Measurements from ENCODE around the gene GRK5. TPM values are rescaled to one million over a fixed set of nuclear protein-coding genes. Genes with fewer than 3 reads are reported as not detected.

GRK5 gene
- total RNA-seq, 4 donors from 2014 or later: 10.0 to 61.9 (median 18.1) TPM

DNA sequence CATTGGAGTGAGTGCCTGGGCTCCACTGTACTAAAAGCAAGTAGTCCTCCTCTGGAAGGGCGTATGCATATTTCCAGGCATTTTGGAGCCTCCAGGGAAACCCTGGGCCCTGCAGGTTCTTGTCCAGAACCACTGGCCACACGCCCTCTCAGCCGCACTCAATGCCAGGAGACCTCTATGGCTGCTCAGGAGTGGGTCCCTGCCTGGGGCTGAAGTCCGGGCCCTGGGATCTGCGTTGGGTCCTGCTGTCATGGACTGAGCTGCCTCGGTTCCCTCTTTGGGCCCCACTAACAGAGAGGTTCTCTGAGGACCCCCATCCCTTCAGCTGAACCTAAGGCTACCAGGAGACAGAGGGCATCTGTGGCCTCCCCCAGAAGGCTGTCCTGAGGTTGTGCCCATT is 58.3 kb downstream of the GRK5 start:
- H3K27ac ChIP-seq: no peak overlapping the region
- DNase-seq: no peak
- no peak overlapping the region for H3K4me3 ChIP-seq
- no peaks in the 10 kb centered on the region for H3K27me3 ChIP-seq
- peaks cover 3 to 25% (median 10%) of the 10 kb centered on the region in 4 donors for H3K4me1 ChIP-seq
- no peaks in the 10 kb centered on the region for H3K36me3 ChIP-seq
- TF ChIP-seq, protein P1, sequence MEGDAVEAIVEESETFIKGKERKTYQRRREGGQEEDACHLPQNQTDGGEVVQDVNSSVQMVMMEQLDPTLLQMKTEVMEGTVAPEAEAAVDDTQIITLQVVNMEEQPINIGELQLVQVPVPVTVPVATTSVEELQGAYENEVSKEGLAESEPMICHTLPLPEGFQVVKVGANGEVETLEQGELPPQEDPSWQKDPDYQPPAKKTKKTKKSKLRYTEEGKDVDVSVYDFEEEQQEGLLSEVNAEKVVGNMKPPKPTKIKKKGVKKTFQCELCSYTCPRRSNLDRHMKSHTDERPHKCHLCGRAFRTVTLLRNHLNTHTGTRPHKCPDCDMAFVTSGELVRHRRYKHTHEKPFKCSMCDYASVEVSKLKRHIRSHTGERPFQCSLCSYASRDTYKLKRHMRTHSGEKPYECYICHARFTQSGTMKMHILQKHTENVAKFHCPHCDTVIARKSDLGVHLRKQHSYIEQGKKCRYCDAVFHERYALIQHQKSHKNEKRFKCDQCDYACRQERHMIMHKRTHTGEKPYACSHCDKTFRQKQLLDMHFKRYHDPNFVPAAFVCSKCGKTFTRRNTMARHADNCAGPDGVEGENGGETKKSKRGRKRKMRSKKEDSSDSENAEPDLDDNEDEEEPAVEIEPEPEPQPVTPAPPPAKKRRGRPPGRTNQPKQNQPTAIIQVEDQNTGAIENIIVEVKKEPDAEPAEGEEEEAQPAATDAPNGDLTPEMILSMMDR (IDR thresholded peaks at IDR 0.05): no peak
- no peak for TF ChIP-seq POLR2A (IDR thresholded peaks at IDR 0.05)
- no peaks in the 10 kb centered on the region for H3K9me3 ChIP-seq

DNA sequence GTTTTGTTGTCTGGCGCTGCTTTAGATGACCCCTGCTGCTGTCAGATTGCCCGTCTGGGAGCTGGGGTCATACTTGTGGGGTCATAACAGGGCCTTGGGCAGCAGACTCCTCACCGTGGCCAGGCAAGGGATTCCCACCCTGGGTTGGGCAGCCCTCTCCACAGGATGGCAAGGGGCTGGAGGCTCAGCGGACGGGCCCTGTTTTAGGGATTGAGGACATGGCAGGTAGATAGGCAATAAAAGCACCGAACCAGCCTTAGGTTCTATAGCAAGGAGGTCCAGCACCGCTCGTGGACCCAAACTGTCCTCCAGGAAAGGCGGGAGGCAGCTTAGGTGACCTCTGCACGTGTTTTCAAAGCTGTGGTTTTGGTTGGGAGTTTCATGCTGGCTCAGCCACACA is 60.0 kb downstream of the GRK5 start:
- Histone ChIP-seq H3K27me3 (no peaks in the 10 kb centered on the region), H3K9me3 (no peaks in the 10 kb centered on the region), H3K4me1 (peaks cover 4 to 37% (median 20%) of the 10 kb centered on the region in 4 donors), H3K27ac (peak overlapping the region in 3 of 4 donors; percentile 14 to 85 (median 75)), H3K36me3 (no peaks in the 10 kb centered on the region), H3K4me3 (no peak overlapping the region)
- TF ChIP-seq, protein P1 (IDR thresholded peaks at IDR 0.05): no peak
- no peak for TF ChIP-seq POLR2A (IDR thresholded peaks at IDR 0.05)
- no peak for DNase-seq

DNA sequence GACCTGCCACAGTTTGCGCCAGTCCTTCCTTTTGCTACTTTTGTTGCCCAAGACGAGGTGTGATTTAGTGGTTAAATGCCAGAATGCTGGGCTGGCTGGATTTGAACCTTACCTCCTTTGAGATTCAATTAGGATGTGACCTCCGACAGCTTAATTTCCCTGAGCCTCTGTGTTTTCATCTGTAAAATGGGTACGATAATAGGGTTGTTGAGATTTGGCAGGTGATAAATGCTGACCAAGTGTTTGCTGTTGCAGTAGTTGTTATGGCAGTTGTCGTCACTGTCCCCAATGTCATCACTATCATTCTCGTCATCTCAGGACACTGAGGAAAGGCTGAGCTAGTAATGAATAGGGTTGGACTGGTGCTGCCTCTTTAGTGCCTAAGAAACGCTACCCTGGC is 61.1 kb downstream of the GRK5 start:
- Histone ChIP-seq H3K27me3 (no peaks in the 10 kb centered on the region), H3K4me3 (no peak overlapping the region), H3K27ac (peak overlapping the region; percentile 66 to 85 (median 78)), H3K36me3 (no peaks in the 10 kb centered on the region), H3K9me3 (no peaks in the 10 kb centered on the region), H3K4me1 (peaks cover 4 to 37% (median 20%) of the 10 kb centered on the region in 4 donors)
- TF ChIP-seq, protein P1 (IDR thresholded peaks at IDR 0.05): no peak
- no peak for TF ChIP-seq POLR2A (IDR thresholded peaks at IDR 0.05)
- DNase-seq: no peak

- peak overlapping the region; percentile 66 to 85 (median 78) for H3K27ac ChIP-seq
- H3K4me1 ChIP-seq: peaks cover 4 to 37% (median 20%) of the 10 kb centered on the region in 4 donors
- H3K9me3 ChIP-seq: no peaks in the 10 kb centered on the region
- no peak for TF ChIP-seq POLR2A (IDR thresholded peaks at IDR 0.05)
- TF ChIP-seq, protein P1 (IDR thresholded peaks at IDR 0.05): no peak
- H3K27me3 ChIP-seq: no peaks in the 10 kb centered on the region
- DNase-seq: peak in 2 of 3 donors; percentile 67 to 76
- H3K4me3 ChIP-seq: no peak overlapping the region
- H3K36me3 ChIP-seq: no peaks in the 10 kb centered on the region
These were observed 61.6 kb downstream of the GRK5 start for GRCh38 chr10:119268871-119269506.

DNA sequence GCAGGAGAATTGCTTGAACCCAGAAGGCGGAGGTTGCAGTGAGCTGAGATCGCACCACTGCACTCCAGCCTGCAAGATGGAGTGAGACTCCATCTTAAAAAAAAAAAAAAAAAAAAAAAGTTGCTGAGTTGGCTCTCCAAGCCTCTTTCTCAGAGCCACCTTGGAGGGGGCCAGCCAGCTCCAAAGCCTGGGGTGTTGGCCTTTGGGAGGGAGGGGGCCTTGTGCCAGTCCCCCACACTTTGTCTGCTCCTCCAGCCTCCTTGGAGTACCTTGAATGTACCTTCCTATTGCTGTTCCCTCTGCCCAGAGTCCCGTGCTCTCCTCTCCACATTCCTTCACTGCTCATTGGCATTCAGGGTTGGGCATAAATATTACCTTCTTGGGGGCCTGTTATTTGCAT is 62.4 kb downstream of the GRK5 start:
- DNase-seq: no peak

More for the DNA sequence above, 62.4 kb downstream of the GRK5 start:
- Histone ChIP-seq H3K27me3 (no peaks in the 10 kb centered on the region), H3K36me3 (no peaks in the 10 kb centered on the region), H3K27ac (peak overlapping the region; percentile 63 to 88 (median 80)), H3K9me3 (no peaks in the 10 kb centered on the region), H3K4me1 (peaks cover 4 to 37% (median 22%) of the 10 kb centered on the region in 4 donors), H3K4me3 (no peak overlapping the region)
- TF ChIP-seq POLR2A (IDR thresholded peaks at IDR 0.05): no peak
- TF ChIP-seq, protein P1 (IDR thresholded peaks at IDR 0.05): no peak

All from Peyer's patch (tissue), 4 donors.